CD4-positive, alpha-beta T cell treated with Interleukin-21 for 1 hour (primary cell): ENCODE measurements around the gene HDAC10.
A peak's percentile ranks its signal among the peaks of the same experiment; 100 is the strongest.

Experiments
- DNase-seq: peaks from one replicate; pipeline ENCODE4 v3.0.0-alpha.2; 2020

The HDAC10 gene

GRCh38 chr22:50269573-50269969 lies 18.5 kb upstream of the HDAC10 start:
- no peak for DNase-seq

GRCh38 chr22:50268655-50269113 lies 17.6 kb upstream of the HDAC10 start:
- no peak for DNase-seq

- peak; percentile 64 for DNase-seq
Measured at GRCh38 chr22:50267591-50268390, 16.7 kb upstream of the HDAC10 start.

GRCh38 chr22:50266994-50267393 lies 15.9 kb upstream of the HDAC10 start:
- no peak for DNase-seq

- no peak for DNase-seq
Measured at GRCh38 chr22:50264946-50265669, 14.0 kb upstream of the HDAC10 start.

- no peak for DNase-seq
Measured at GRCh38 chr22:50264104-50264745, 13.2 kb upstream of the HDAC10 start.

- DNase-seq = no peak
Measured at GRCh38 chr22:50262973-50263617, 12.0 kb upstream of the HDAC10 start.

GRCh38 chr22:50262460-50262911 lies 11.4 kb upstream of the HDAC10 start:
- DNase-seq = no peak

GRCh38 chr22:50261615-50262459 lies 10.8 kb upstream of the HDAC10 start, which contains the start of gene MAPK12:
Gene MAPK12, minus strand, starts transcription at chr22:50261683. Its CDS starts 174 bp downstream, at chr22:50261509.
- DNase-seq = no peak

GRCh38 chr22:50260801-50261614 lies 9.9 kb upstream of the HDAC10 start:
- no peak for DNase-seq

GRCh38 chr22:50260434-50260800 lies 9.4 kb upstream of the HDAC10 start:
- no peak for DNase-seq

- no peak for DNase-seq
Measured at GRCh38 chr22:50259302-50259701, 8.2 kb upstream of the HDAC10 start.

- no peak for DNase-seq
Measured at GRCh38 chr22:50258361-50259292, 7.6 kb upstream of the HDAC10 start.

- no peak for DNase-seq
Measured at GRCh38 chr22:50257451-50258360, 6.6 kb upstream of the HDAC10 start.

- DNase-seq = no peak
Measured at GRCh38 chr22:50257041-50257440, 6.0 kb upstream of the HDAC10 start.

- DNase-seq = no peak
Measured at GRCh38 chr22:50256258-50256862, 5.3 kb upstream of the HDAC10 start.

GRCh38 chr22:50255607-50256006 lies 4.5 kb upstream of the HDAC10 start:
- no peak for DNase-seq

- no peak for DNase-seq
Measured at GRCh38 chr22:50255099-50255498, 4.0 kb upstream of the HDAC10 start.
